Trophoblast cell (in vitro differentiated cells and primary cell): Measurements from ENCODE around the gene GABRG3.

Source experiments
- DNase-seq, 2 donors: peaks; one replicate each; pipeline ENCODE4 v3.0.0-alpha.2; 2016
- H2AFZ ChIP-seq: 2 replicates; pipeline ENCODE4 v1.6.1; 2013; ENCODE audit warnings: low read length, moderate library complexity, mild to moderate bottlenecking; ENCODE audit not compliant: insufficient read depth, poor library complexity
- H2AK5ac ChIP-seq: 2 replicates; pipeline ENCODE4 v1.6.1; 2013; ENCODE audit warnings: mild to moderate bottlenecking, low read length
- H2BK120ac ChIP-seq: 2 replicates; pipeline ENCODE4 v1.6.1; 2013; ENCODE audit warnings: low read length, mild to moderate bottlenecking, moderate library complexity; ENCODE audit not compliant: insufficient read depth, poor library complexity
- H2BK12ac ChIP-seq: 2 replicates; pipeline ENCODE4 v1.6.1; 2013; ENCODE audit warnings: mild to moderate bottlenecking, low read length, moderate library complexity
- H2BK5ac ChIP-seq: 2 replicates; pipeline ENCODE4 v1.6.1; 2013; ENCODE audit warnings: low read length, low read depth, moderate library complexity, mild to moderate bottlenecking; ENCODE audit not compliant: poor library complexity
- H3K14ac ChIP-seq: 2 replicates; pipeline ENCODE4 v1.6.1; 2013; ENCODE audit warnings: mild to moderate bottlenecking, low read length
- H3K18ac ChIP-seq: 2 replicates; pipeline ENCODE4 v1.6.1; 2013; ENCODE audit warnings: mild to moderate bottlenecking, low read length
- H3K23ac ChIP-seq: 2 replicates; pipeline ENCODE4 v1.6.1; 2013; ENCODE audit warnings: low read length
- H3K27ac ChIP-seq: 2 replicates; pipeline ENCODE4 v1.5.1; 2013; ENCODE audit warnings: low read depth, mild to moderate bottlenecking, inconsistent platforms, low read length, moderate library complexity
- H3K27me3 ChIP-seq: 2 replicates; pipeline ENCODE4 v1.6.1; 2013; ENCODE audit warnings: inconsistent platforms, mild to moderate bottlenecking, low read length, moderate library complexity; ENCODE audit not compliant: insufficient read depth
- H3K36me3 ChIP-seq, 2 experiments: 1 replicate in 1 of 2; 2 replicates in 1 of 2; pipeline ENCODE4 v1.6.1; 2013; ENCODE audit warnings: low read length in 2 of 2, mild to moderate bottlenecking in 2 of 2, moderate library complexity in 1 of 2; ENCODE audit not compliant: insufficient read depth in 2 of 2, control insufficient read depth in 1 of 2
- H3K4ac ChIP-seq: 2 replicates; pipeline ENCODE4 v1.6.1; 2013; ENCODE audit warnings: low read depth, mild to moderate bottlenecking, low read length, moderate library complexity
- H3K4me1 ChIP-seq, 2 experiments: 1 replicate in 1 of 2; 2 replicates in 1 of 2; pipeline ENCODE4 v1.6.1; 2013; ENCODE audit warnings: low read length in 2 of 2, mild to moderate bottlenecking in 2 of 2, moderate library complexity in 1 of 2; ENCODE audit not compliant: insufficient read depth in 2 of 2, control insufficient read depth in 1 of 2
- H3K4me2 ChIP-seq: 2 replicates; pipeline ENCODE4 v1.6.1; 2013; ENCODE audit warnings: inconsistent platforms, mild to moderate bottlenecking, low read length, moderate library complexity
- H3K4me3 ChIP-seq: 2 replicates; pipeline ENCODE4 v1.5.1; 2013; ENCODE audit warnings: mild to moderate bottlenecking, low read depth, low read length, inconsistent platforms
- H3K79me1 ChIP-seq: one replicate; pipeline ENCODE4 v1.6.1; 2013; ENCODE audit warnings: low read length
- H3K79me2 ChIP-seq: 2 replicates; pipeline ENCODE4 v1.6.1; 2013; ENCODE audit warnings: low read length, mild to moderate bottlenecking; ENCODE audit not compliant: control insufficient read depth, insufficient read depth, poor library complexity
- H3K9ac ChIP-seq: 2 replicates; pipeline ENCODE4 v1.6.1; 2013; ENCODE audit warnings: mild to moderate bottlenecking, low read length
- H3K9me3 ChIP-seq: 2 replicates; pipeline ENCODE4 v1.6.1; 2013; ENCODE audit warnings: low read depth, mild to moderate bottlenecking, control low read depth, inconsistent platforms, low read length; ENCODE audit not compliant: insufficient read depth
- H4K12ac ChIP-seq: 2 replicates; pipeline ENCODE4 v1.6.1; 2013; ENCODE audit warnings: low read depth, mild to moderate bottlenecking, low read length, moderate library complexity
- H4K8ac ChIP-seq: 2 replicates; pipeline ENCODE4 v1.6.1; 2013; ENCODE audit warnings: low read depth, mild to moderate bottlenecking, low read length, moderate library complexity
- H4K91ac ChIP-seq: one replicate; pipeline ENCODE4 v1.6.1; 2013; ENCODE audit warnings: low read depth, mild to moderate bottlenecking, low read length, moderate library complexity
- WGBS: extraction: QIAGEN DNeasy Blood & Tissue Kit; methylation state at CpG from one replicate; pipeline ENCODE4 v1.1.7; 2013; ENCODE audit warnings: missing lambda C conversion rate; ENCODE audit not compliant: insufficient read length, insufficient coverage; ENCODE audit errors: extremely low coverage; 5-methylcytosine and 5-hydroxymethylcytosine counted together

The GABRG3 gene

GRCh38 chr15:27324886-27325615 lies 354.1 kb downstream of the GABRG3 start:
- no peak overlapping the region for H3K9ac ChIP-seq
- H3K4me1 ChIP-seq: no peaks in the 10 kb centered on the region
- H3K14ac ChIP-seq: no peak overlapping the region
- no peak overlapping the region for H4K91ac ChIP-seq
- H3K79me1 ChIP-seq: no peaks in the 10 kb centered on the region
- H3K27ac ChIP-seq: no peak overlapping the region
- H3K4me2 ChIP-seq: no peak overlapping the region
- no peak overlapping the region for H3K4me3 ChIP-seq
- no peak overlapping the region for H3K23ac ChIP-seq
- H3K27me3 ChIP-seq: no peaks in the 10 kb centered on the region
- H3K4ac ChIP-seq: no peak overlapping the region
- no peaks in the 10 kb centered on the region for H3K36me3 ChIP-seq
- H2BK12ac ChIP-seq: no peak overlapping the region
- WGBS: no CpG with 5 or more reads among the region's 4 CpGs
- H3K9me3 ChIP-seq: peaks cover 2% of the 10 kb centered on the region
- no peaks in the 10 kb centered on the region for H3K79me2 ChIP-seq
- no peak overlapping the region for H3K18ac ChIP-seq
- H2AFZ ChIP-seq: no peak overlapping the region
- H4K12ac ChIP-seq: no peak overlapping the region
- no peak overlapping the region for H4K8ac ChIP-seq
- no peak for DNase-seq
- H2BK120ac ChIP-seq: no peak overlapping the region
- H2AK5ac ChIP-seq: no peak overlapping the region
- H2BK5ac ChIP-seq: no peak overlapping the region

- Histone ChIP-seq H3K4me2 (no peak overlapping the region), H3K23ac (no peak overlapping the region), H2AFZ (no peak overlapping the region), H3K4me1 (no peaks in the 10 kb centered on the region), H3K9me3 (peaks cover 2% of the 10 kb centered on the region), H3K27me3 (no peaks in the 10 kb centered on the region), H3K79me2 (no peaks in the 10 kb centered on the region), H4K8ac (no peak overlapping the region), H2BK120ac (no peak overlapping the region), H3K36me3 (no peaks in the 10 kb centered on the region), H4K91ac (no peak overlapping the region), H3K79me1 (no peaks in the 10 kb centered on the region), H3K18ac (no peak overlapping the region), H2BK5ac (no peak overlapping the region), H2AK5ac (no peak overlapping the region), H2BK12ac (no peak overlapping the region), H3K4ac (no peak overlapping the region), H3K14ac (no peak overlapping the region), H3K9ac (no peak overlapping the region), H3K27ac (no peak overlapping the region), H3K4me3 (no peak overlapping the region), H4K12ac (no peak overlapping the region)
- no CpG with 5 or more reads among the region's 8 CpGs for WGBS
- DNase-seq: no peak
Observed at GRCh38 chr15:27327467-27328025, 356.6 kb downstream of the GABRG3 start.

GRCh38 chr15:27328186-27328585 lies 357.2 kb downstream of the GABRG3 start:
- no peaks in the 10 kb centered on the region for H3K79me2 ChIP-seq
- no peak overlapping the region for H2AK5ac ChIP-seq
- no peak for DNase-seq
- no peaks in the 10 kb centered on the region for H3K79me1 ChIP-seq
- no CpG with 5 or more reads among the region's 7 CpGs for WGBS
- no peak overlapping the region for H3K4me2 ChIP-seq
- H4K8ac ChIP-seq: no peak overlapping the region
- H4K12ac ChIP-seq: no peak overlapping the region
- H2BK12ac ChIP-seq: no peak overlapping the region
- H2BK5ac ChIP-seq: no peak overlapping the region
- H3K14ac ChIP-seq: no peak overlapping the region
- H3K4me1 ChIP-seq: no peaks in the 10 kb centered on the region
- H4K91ac ChIP-seq: no peak overlapping the region
- H3K9me3 ChIP-seq: peaks cover 2% of the 10 kb centered on the region
- H3K36me3 ChIP-seq: no peaks in the 10 kb centered on the region
- no peak overlapping the region for H2BK120ac ChIP-seq
- H3K4ac ChIP-seq: no peak overlapping the region
- no peaks in the 10 kb centered on the region for H3K27me3 ChIP-seq
- no peak overlapping the region for H3K9ac ChIP-seq
- no peak overlapping the region for H3K4me3 ChIP-seq
- no peak overlapping the region for H3K23ac ChIP-seq
- H2AFZ ChIP-seq: no peak overlapping the region
- no peak overlapping the region for H3K27ac ChIP-seq
- H3K18ac ChIP-seq: no peak overlapping the region

- Histone ChIP-seq H3K4me3 (no peak overlapping the region), H3K14ac (no peak overlapping the region), H3K4ac (no peak overlapping the region), H2BK5ac (no peak overlapping the region), H2BK120ac (no peak overlapping the region), H2AFZ (no peak overlapping the region), H3K23ac (no peak overlapping the region), H4K8ac (no peak overlapping the region), H3K27ac (no peak overlapping the region), H3K4me1 (no peaks in the 10 kb centered on the region), H4K91ac (no peak overlapping the region), H3K9ac (no peak overlapping the region), H3K27me3 (no peaks in the 10 kb centered on the region), H3K9me3 (peaks cover 2% of the 10 kb centered on the region), H3K18ac (no peak overlapping the region), H3K4me2 (no peak overlapping the region), H4K12ac (no peak overlapping the region), H2AK5ac (no peak overlapping the region), H3K79me1 (no peaks in the 10 kb centered on the region), H3K79me2 (no peaks in the 10 kb centered on the region), H3K36me3 (no peaks in the 10 kb centered on the region), H2BK12ac (no peak overlapping the region)
- no peak for DNase-seq
- no CpG with 5 or more reads among the region's 13 CpGs for WGBS
Observed at GRCh38 chr15:27328608-27329007, 357.6 kb downstream of the GABRG3 start.
